Endothelial cell of umbilical vein (primary cell): ENCODE measurements around the gene TDRD9. TPM values are rescaled to one million over a fixed set of nuclear protein-coding genes. Genes with fewer than 3 reads are reported as not detected.

ENCODE experiments used
- BruUV-seq: library from RNA; stranded (reverse); fragments of 400-500 nt; replicated peaks from 2 replicates; lab custom pipeline; 2021; lab: Mats Ljungman, UMichigan
- CTCF ChIA-PET: fragments of 300-600, 350-600 bp; sonication (Branson Sonifier 250); formaldehyde crosslinking; loops from one replicate; lab custom pipeline; 2021; ENCODE audit warnings: antibody characterized with exemption, inconsistent platforms; lab: Charles Lee
- POLR2A ChIA-PET: fragments of 300-600, 350-600 bp; sonication (Branson Sonifier 250); formaldehyde crosslinking; loops from one replicate; lab custom pipeline; 2021; ENCODE audit warnings: antibody characterized with exemption, inconsistent platforms; lab: Charles Lee
- DNase-seq: peaks from one replicate; pipeline ENCODE4 v3.0.0-alpha.2; 2011; ENCODE audit warnings: low read depth, low spot score
- FAIRE-seq: peaks from 2 replicates; lab custom pipeline; 2011; peaks lifted over from hg19 to GRCh38; lab: Jason Lieb, UNC
- H2AFZ ChIP-seq: 2 replicates; pipeline ENCODE4 v1.6.0; 2012; ENCODE audit warnings: low read depth, low read length, control low read depth, inconsistent platforms
- H3K27ac ChIP-seq: 2 replicates; pipeline ENCODE4 v1.5.1; 2011; ENCODE audit warnings: low read depth, mild to moderate bottlenecking, control low read depth, low read length, moderate library complexity; ENCODE audit not compliant: insufficient read depth
- H3K27me3 ChIP-seq, 2 experiments: 2 replicates each; pipeline versions ENCODE4 v1.6.0 to v1.6.1; 2011; ENCODE audit warnings: low read length in 2 of 2, mixed read lengths in 1 of 2; ENCODE audit not compliant: control insufficient read depth in 2 of 2, insufficient read depth in 2 of 2
- H3K36me3 ChIP-seq, 2 experiments: 2 replicates in 1 of 2; 3 replicates in 1 of 2; pipeline ENCODE4 v1.5.1; 2011; ENCODE audit warnings: low read length in 2 of 2, mild to moderate bottlenecking in 1 of 2, moderate library complexity in 1 of 2; ENCODE audit not compliant: control insufficient read depth in 2 of 2, insufficient read depth in 2 of 2; ENCODE audit errors: extremely low read depth in 1 of 2
- H3K4me1 ChIP-seq: 3 replicates; pipeline ENCODE4 v1.5.1; 2011; ENCODE audit warnings: mild to moderate bottlenecking, low read length; ENCODE audit not compliant: control insufficient read depth, insufficient read depth; ENCODE audit errors: extremely low read depth
- H3K4me2 ChIP-seq: 2 replicates; pipeline ENCODE4 v1.6.1; 2011; ENCODE audit warnings: low read length, control low read depth, mixed read lengths; ENCODE audit not compliant: insufficient read depth
- H3K4me3 ChIP-seq, 3 experiments: fragments of 200-600 bp in 1 of 3; sonication (generic), shearing (Covaris generic) in 1 of 3; replicated peaks in 1 of 3; 2 replicates each; pipeline ENCODE4 v1.5.1; 2011 to 2016; ENCODE audit warnings: control low read depth in 3 of 3, low read length in 3 of 3, mild to moderate bottlenecking in 2 of 3, inconsistent platforms in 1 of 3, low read depth in 1 of 3, moderate library complexity in 1 of 3; ENCODE audit not compliant: insufficient read depth in 1 of 3
- H3K79me2 ChIP-seq: 2 replicates; pipeline ENCODE4 v1.6.0; 2012; ENCODE audit warnings: low read length, inconsistent platforms; ENCODE audit not compliant: control insufficient read depth, insufficient read depth
- H3K9ac ChIP-seq: replicated peaks from 2 replicates; pipeline ENCODE3; 2011; ENCODE audit warnings: low read length, control low read depth; ENCODE audit not compliant: insufficient read depth; ENCODE audit errors: extremely low read depth
- H3K9me1 ChIP-seq: replicated peaks from 3 replicates; pipeline ENCODE4 v1.6.0; 2011; ENCODE audit warnings: mild to moderate bottlenecking, low read length; ENCODE audit not compliant: control insufficient read depth, insufficient read depth; ENCODE audit errors: extremely low read depth
- H3K9me3 ChIP-seq: replicated peaks from 2 replicates; pipeline ENCODE4 v1.5.1; 2012; ENCODE audit warnings: low read length, inconsistent platforms; ENCODE audit not compliant: control insufficient read depth, insufficient read depth
- H4K20me1 ChIP-seq: replicated peaks from 2 replicates; pipeline ENCODE3; 2011; ENCODE audit warnings: mild to moderate bottlenecking, low read length; ENCODE audit not compliant: control insufficient read depth, insufficient read depth; ENCODE audit errors: extremely low read depth
- CTCF ChIP-seq, 2 donors: IDR thresholded peaks; 1 replicate in 1 of 2; 2 replicates in 1 of 2; pipeline ENCODE4 v1.5.1; 2011; ENCODE audit warnings: low read length in 2 of 2, mild to moderate bottlenecking in 2 of 2, moderate library complexity in 2 of 2, control low read depth in 1 of 2, inconsistent platforms in 1 of 2, low read depth in 1 of 2; ENCODE audit not compliant: insufficient read depth in 1 of 2; ENCODE audit errors: extremely low read depth in 1 of 2
- EZH2 ChIP-seq: IDR thresholded peaks from 2 replicates; pipeline ENCODE4 v1.6.1; 2012; ENCODE audit warnings: borderline replicate concordance, low read depth, mild to moderate bottlenecking, moderate library complexity, low read length, inconsistent platforms; ENCODE audit not compliant: severe bottlenecking
- FOS ChIP-seq: IDR thresholded peaks from 2 replicates; pipeline ENCODE4 v1.6.1; 2011; ENCODE audit warnings: mild to moderate bottlenecking, low read length, moderate library complexity, borderline replicate concordance; ENCODE audit not compliant: insufficient read depth
- GATA2 ChIP-seq: IDR thresholded peaks from 2 replicates; pipeline ENCODE4 v1.7.0; 2011; ENCODE audit warnings: low read depth, mild to moderate bottlenecking, moderate library complexity, mixed read lengths, low read length; ENCODE audit not compliant: insufficient read length, insufficient read depth
- JUN ChIP-seq: IDR thresholded peaks from 2 replicates; pipeline ENCODE4 v1.6.1; 2011; ENCODE audit warnings: borderline replicate concordance, low read depth; ENCODE audit not compliant: insufficient read length, insufficient read depth
- MYC ChIP-seq: IDR thresholded peaks from one replicate; pipeline ENCODE4 v1.6.1; 2011; ENCODE audit warnings: mild to moderate bottlenecking, low read depth, low read length
- POLR2A ChIP-seq: IDR thresholded peaks from 2 replicates; pipeline ENCODE4 v1.6.1; 2012; ENCODE audit warnings: low read depth, mild to moderate bottlenecking, control low read depth, low read length
- POLR2AphosphoS5 ChIP-seq: IDR thresholded peaks from 2 replicates; pipeline ENCODE4 v1.6.1; 2012; ENCODE audit warnings: low read depth, mild to moderate bottlenecking, control low read depth, low read length, moderate library complexity; ENCODE audit not compliant: insufficient read depth
- dilution Hi-C: fragments of 300-500 bp; cut with MboI; formaldehyde crosslinking; loops from one replicate; pipeline ENCODE4 v1.15.0; 2019; ENCODE audit warnings: low sequenced_read_pairs; ENCODE audit not compliant: extremely low pct_ligation_motif_present
- intact Hi-C: fragments of 100-400 bp; cut with micrococcal nuclease; formaldehyde crosslinking; loops from one replicate; pipeline ENCODE4 v1.10.0; 2022
- polyA plus RNA-seq, 4 experiments: library from polyadenylated mRNA; depleted of rRNA in 3 of 4; stranded (reverse) in 3 of 4; unstranded in 1 of 4; fragments of >200 nt; gene quantifications; 2 replicates each; pipeline versions ENCODE4 v1.2.1 to v1.2.3, GENCODE V29; 2011 to 2012; ENCODE audit warnings: missing spikeins in 1 of 4
- total RNA-seq: library from RNA; stranded (reverse); gene quantifications from 2 replicates; pipeline ENCODE4 v1.2.3, GENCODE V29; 2021
- TF ChIP-seq, protein P1 (sequence below): IDR thresholded peaks from 2 replicates; pipeline ENCODE4 v1.6.1; 2011; ENCODE audit not compliant: insufficient read depth, insufficient read length

The TDRD9 gene
- total and polyA plus RNA-seq, 2 donors (not counting 3 experiments of a cell fraction or from before 2014, with no cell fraction given), result 0.52 to 1.4 TPM

- Histone ChIP-seq H3K4me3 (no peak overlapping the region), H3K9ac (no peak overlapping the region), H3K9me3 (no peaks in the 10 kb centered on the region), H4K20me1 (no peaks in the 10 kb centered on the region), H3K4me2 (no peak overlapping the region), H3K4me1 (no peaks in the 10 kb centered on the region), H3K27me3 (peaks cover 2% of the 10 kb centered on the region in 2 experiments), H2AFZ (no peak overlapping the region), H3K9me1 (no peaks in the 10 kb centered on the region), H3K27ac (no peak overlapping the region), H3K79me2 (no peaks in the 10 kb centered on the region), H3K36me3 (no peaks in the 10 kb centered on the region)
- dilution Hi-C loops (no loop called here), intact Hi-C loops (no loop called here)
- ChIA-PET CTCF (no interaction called here), POLR2A (no interaction called here)
- BruUV-seq, result no TSS peak
- DNase-seq, result no peak
- TF ChIP-seq EZH2, result no peak
- no peak for FAIRE-seq
These were observed 134.0 kb downstream of the TDRD9 start for GRCh38 chr14:104062281-104062680.

- ChIA-PET CTCF (no interaction called here), POLR2A (no interaction called here)
- Histone ChIP-seq H3K4me3 (no peak overlapping the region), H2AFZ (no peak overlapping the region), H3K79me2 (no peaks in the 10 kb centered on the region), H3K9me3 (no peaks in the 10 kb centered on the region), H4K20me1 (no peaks in the 10 kb centered on the region), H3K36me3 (no peaks in the 10 kb centered on the region), H3K4me2 (no peak overlapping the region), H3K4me1 (no peaks in the 10 kb centered on the region), H3K9me1 (no peaks in the 10 kb centered on the region), H3K9ac (no peak overlapping the region), H3K27ac (no peak overlapping the region), H3K27me3 (peaks cover 0 to 2% of the 10 kb centered on the region in 2 experiments)
- dilution Hi-C loops (no loop called here), intact Hi-C loops (no loop called here)
- no TSS peak for BruUV-seq
- no peak for DNase-seq
- no peak for FAIRE-seq
- TF ChIP-seq POLR2AphosphoS5 (no peak), GATA2 (no peak), MYC (no peak), EZH2 (no peak), POLR2A (no peak), JUN (no peak), CTCF (IDR thresholded peaks at IDR 0.05; ENCODE audit: extremely low read depth in 1 of 2, insufficient read depth in 1 of 2, low read depth in 1 of 2, low read length in 2 of 2) (no peak), FOS (no peak)
- TF ChIP-seq, protein P1, sequence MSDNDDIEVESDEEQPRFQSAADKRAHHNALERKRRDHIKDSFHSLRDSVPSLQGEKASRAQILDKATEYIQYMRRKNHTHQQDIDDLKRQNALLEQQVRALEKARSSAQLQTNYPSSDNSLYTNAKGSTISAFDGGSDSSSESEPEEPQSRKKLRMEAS, result no peak
These were observed 135.7 kb downstream of the TDRD9 start for GRCh38 chr14:104064003-104064402.
